SW 1271 (cell line): ENCODE results near the gene CCDC157.
"Not testable (repeated sequence)": the region's sequence is repeated elsewhere in the genome, so short reads cannot be mapped to it uniquely, and the experiment has no call there.

ENCODE experiments used
- DNase-seq, 2 experiments: peaks; one replicate each; lab custom pipeline; 2025; lab: John Stamatoyannopoulos, UW

CCDC157 gene

DNA sequence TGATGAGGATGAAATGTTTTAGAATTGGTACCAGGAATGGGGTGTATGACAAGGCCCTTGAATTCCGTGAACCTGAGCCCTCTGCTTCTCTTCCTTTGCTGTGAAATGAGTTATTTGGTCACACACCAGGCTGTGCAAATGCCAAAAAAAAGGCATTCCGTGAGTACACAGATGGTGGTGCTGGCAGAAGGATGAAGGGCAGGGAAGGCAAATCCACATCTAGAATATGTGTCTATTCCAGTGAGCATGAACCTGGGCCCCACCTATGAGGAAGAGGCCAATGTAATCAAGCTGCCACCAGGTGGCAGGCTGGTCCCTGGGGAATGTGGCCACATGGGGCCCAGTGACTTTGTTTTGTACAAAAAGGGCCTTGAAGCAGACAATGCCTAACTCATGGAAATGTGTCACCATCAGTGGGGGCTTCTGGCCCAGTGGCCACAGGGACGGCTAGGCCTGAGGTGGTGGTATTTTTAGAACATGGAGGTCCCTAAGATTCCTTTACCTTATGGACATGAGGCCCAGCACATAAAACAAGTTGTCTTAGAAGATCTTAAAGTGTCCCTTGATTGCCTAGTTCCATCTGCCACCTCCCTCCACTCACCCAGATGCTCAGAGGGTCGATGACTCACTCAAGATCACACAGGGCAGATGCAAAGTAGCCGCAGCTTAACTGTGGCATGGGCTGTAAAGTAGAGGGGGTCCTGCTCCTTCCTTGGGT, 34.3 kb downstream of the CCDC157 start:
- peak in 1 of 2 experiments; percentile 48 for DNase-seq

DNA sequence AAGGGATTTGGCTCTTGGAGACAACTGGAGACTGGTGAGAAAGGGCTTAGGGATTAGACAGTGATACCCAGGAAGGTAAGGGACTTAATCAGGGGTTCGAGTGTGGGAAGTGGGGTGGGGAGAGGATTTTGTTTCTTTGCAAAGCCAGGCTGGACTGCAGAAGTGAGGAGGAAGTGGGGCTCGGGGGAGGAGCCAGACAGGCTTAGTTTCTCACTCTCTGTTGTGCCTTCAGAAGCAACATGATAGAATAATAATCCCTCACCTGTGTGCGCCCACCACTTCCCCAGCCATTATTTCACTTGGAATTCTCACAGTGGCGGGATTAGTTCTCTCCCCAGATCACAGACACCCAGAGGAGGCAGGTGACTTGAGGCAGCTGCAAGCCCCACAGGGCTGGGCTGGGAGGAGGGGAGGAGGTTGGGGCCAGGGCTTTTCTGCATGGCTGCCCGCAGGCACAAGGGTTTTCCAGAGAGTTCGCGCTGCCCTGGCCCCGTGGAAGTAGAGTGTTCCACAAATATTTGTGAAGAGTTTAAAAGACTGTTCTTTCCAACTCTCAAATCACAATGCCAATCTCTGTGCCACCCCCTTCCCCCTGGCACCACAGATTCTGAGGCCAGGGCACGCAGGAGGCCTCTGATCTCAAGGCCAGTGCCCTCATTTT, 36.0 kb downstream of the CCDC157 start:
- DNase-seq: no peak

DNA sequence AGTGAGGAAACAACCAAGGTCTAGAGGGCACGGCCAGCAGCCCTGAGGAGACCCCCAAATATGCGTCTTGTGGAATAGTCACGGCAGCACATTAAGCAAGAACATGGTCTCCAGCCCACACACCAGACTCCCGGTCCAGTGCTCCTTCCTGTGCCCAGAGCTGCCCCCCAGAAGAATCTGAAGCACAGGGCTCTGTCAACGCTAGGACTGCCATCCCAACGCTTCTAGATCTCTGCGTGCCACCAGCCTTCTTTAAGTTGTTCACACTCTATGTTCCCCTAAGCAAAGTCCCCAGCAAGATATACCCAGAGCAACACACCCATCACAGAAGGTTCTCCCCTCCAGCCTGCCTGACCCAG, 36.5 kb downstream of the CCDC157 start:
- DNase-seq: no peak

DNA sequence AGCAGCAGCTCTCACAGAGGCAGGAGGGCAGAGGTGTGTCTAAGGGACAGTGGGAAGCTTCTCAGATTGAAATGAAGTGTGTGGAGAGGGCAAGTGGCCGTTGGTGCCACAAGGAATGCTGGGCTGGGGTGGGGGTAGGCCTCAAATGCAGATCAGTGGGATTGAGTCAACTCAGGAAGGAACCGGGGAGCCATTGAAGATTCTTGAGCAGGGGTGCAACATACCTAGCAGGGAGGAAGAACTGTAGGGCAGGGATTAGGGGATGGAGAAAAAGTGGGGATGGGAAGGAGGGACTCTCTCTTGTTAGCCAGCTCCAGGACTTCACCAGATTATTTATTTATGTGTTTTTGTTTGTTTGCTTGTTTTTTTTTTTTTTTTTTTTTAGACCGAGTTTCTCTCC, 37.1 kb downstream of the CCDC157 start:
- no peak for DNase-seq

DNA sequence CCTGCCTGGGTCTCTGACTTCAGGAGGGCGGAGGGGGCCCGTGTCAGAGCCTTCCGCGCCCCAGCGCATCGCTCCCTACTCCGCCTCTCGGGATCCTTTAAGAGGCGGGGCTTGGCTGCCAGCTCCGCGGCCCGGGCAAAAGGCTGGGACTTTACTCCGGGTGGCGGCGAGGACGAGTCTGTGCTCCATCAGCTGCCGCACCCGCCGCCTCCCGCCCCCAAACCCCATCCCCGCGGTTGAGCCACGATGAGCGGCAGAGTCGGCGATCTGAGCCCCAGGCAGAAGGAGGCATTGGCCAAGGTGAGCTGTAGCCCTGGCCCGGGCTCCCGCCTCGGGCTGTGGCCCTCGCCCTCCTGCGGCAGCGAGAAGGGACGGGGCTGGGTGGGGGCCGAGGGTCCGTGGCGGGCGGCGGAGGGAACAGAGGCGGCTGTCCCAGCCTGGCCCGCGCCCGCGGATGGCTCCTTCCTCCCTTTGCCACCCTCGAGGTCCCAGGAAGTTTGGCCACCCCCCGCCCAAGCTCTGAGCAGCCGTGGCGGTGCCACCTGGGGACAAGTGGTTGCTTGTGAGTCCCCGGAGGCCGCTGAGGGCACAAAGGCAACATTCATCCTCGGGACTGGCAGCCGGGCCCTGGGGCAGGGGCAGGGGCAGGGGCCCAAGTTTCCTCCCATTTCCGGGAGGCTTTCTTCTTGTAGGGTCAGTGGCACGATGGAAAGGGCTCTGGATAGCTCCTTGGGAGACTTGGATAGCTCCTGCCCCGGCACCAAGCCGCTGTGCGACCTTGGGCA, 40.3 kb downstream of the CCDC157 start, which contains the start of gene SEC14L2:
Gene SEC14L2 (plus strand): TSS at position 148 of the 785 bp plus-strand sequence. CDS start 99 bp downstream, at position 247.
- DNase-seq: peak in 1 of 2 experiments; percentile 53

DNA sequence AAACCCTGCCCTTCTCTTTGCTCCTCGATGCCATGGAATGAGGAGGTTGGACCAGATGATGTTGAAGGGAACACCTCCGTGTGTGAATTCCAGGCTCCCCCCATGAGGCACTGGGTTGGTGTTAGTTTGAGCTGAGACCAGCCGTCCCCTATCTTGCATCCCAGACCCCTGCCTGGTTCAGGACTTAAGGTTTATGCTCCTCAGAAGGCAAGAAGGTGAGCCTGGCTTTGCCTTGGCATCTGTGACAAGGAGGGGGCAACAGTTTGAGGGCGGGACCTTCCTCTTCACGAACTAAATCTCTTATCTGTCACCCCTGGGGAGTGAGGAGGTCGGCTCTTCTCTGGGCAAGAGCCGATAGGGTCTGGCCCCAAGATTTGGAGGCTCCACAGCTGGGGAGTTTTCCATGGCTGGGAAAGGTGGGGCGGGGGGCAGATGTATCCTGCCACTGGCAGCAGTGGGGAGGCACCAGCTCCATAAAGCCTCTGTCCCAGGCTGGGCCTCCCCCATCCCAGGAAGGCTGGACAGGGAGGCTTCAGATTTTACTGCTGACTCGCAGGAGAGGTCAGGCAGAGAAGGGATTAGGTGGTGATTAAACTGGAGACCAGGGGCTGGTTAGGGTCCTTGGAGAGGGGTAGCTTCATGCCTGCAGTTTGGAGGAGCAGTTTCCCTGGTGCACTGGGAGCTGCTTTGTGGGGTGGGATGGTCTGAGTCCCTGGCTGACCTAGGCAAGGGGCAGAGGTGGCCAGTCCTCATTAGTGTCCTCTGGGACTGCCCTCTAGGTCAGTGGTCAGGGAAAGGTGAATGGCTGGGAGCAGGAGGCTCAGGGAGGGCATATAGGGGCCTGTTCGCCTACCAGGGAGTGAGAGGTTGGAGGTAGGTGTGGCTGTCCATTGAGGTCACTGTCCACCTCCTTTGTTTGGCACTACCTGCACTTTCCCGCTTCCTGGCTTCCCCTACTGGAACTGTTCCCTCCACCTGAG, 41.1 kb downstream of the CCDC157 start:
- no peak for DNase-seq

DNA sequence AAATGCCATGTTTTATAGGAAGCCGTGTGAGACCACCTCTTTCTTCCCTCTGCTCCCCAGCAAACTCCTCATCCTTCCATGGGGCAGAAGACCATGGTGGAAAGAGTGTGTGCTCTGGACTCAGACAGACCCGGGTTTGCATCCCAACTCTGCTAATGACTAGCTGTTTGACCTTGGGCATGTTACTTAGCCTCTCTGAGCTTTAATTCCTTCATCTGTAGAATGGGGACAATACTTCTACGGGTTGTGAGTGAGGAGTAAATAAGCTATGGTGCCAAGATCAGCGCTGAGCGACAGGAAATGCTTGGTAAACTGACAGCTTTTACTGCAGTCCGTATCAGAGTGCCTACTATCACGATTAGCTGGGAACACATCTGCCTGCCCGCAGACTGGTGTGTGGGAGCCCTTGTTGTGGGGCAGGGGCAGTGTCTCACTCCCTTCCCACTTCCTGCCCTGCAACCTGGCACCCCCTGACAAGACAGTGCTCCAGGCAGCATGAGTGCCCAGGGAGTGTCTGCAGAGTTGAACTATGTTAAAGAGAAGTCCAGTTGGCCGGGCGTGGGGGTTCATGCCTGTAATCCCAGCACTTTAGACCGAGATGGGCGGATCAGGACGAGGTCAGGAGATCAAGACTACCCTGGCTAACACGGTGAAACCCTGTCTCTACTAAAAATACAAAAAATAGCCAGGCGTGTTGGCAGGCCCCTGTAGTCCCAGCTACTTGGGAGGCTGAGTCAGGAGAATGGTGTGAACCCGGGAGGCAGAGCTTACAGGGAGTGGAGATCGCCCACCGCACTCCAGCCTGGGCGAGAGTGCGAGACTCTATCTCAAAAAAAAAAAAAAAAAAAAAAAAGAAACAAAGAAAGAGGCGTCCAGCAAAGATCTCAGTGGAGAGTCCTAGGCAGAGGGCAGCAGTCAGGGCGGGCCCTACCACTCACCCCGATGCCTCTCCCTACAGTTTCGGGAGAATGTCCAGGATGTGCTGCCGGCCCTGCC, 42.2 kb downstream of the CCDC157 start:
- no peak for DNase-seq

DNA sequence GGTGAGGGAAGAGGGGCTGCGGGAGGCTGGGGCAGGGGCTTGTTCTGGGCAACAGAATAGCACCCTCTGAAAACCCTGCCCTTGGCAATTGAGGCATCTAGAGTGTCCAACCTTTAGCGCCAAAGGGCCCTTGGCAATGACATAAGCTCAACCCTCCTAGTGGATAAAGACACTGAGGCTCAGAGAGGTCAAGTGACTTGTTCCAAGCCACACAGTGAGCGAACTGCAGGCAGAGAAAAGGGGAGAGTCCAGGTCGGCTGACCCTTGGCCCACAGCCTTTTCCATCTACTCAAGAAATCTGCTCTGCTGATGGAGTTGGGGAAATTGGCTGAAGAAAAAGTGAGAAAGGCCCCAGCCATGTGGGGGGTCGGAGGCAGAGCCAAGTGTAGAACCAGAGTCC, 42.9 kb downstream of the CCDC157 start:
- no peak for DNase-seq

DNA sequence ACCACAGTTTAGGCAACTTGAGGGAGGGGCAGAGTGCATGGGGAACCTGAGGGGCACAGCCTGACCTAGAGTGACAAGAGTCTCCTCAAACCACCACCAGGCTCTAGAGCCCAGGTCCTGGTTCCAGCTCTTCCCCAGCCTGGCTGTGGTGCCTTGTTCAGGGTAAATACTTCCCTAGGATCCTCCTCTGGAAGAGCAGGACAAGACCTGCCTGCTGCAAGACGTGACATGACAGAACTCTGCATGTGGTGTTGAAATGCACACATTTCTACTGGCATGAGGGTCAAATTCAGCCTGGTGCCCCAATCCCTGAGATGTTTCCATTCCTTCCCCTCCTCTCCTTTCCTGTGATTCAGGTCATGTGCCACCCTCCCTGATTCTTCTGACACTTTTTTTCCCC, 43.4 kb downstream of the CCDC157 start:
- DNase-seq: no peak

DNA sequence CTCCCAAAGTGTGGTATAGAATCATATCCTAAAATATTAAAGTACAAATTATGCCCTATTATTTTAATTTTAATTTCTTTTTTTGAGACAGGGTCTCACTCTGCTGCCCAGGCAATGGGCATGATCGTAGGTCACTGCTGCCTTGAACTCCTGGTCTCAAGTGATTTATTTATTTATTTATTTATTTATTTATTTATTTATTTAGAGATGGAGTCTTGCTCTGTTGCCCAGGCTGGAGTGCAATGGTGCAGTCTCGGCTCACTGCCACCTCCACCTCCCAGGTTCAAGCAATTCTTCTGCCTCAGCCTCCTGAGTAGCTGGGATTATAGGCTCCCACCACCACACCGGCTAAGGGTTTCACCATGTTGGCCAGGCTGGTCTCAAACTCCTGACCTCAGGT, 44.2 kb downstream of the CCDC157 start:
- not testable (repeated sequence) for DNase-seq

DNA sequence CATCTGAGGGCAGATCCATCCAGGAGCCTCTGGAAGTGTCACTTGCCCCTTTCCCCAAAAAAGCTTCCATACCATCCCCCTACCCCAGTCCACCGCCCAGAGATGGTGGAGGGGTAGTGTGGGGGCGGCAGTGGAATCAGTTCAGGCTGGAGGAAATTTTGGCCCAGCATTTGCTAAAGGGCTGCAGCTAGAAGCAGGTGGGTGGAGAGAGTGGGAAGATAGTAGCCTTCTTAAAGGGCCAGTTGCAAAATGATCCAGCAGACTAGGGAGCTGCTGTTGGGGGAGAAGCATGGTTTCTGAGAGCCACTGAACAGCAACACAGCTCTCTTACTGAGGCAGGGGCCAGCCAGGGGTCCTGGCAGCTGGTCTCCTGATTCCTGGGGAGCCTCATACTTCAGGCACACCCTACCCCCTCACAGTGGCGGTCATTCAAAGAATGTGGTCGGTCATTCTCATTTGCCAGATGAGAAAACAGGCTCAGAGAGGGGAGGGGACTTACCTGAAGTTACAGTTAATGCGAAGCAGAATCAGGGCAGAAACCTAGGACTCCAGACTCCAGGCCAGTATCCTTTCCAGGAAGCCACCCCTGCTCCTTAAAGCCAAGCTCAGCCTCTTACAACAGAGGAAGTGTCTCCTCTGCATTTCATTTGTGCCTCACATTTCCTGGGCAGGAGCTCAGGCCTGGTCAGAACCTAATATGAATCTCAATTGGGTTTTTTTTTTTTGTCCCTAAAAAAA, 45.4 kb downstream of the CCDC157 start:
- no peak for DNase-seq

DNA sequence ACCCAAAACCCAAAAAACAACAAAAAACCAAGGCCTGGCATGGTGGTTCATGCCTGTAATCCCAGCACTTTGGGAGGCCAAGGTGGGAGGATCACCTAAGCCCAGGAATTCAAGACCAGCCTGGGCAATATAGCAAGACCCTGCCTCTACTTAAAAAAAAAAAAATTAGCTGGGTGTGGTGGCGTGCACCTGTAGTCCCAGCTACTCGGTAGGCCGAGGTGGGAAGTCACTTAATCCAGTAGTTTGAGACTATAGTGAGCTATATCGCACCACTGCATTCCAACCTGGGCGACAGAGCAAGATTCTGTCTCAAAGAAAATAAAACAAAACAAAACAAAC, 45.9 kb downstream of the CCDC157 start:
- DNase-seq: not testable (repeated sequence)

DNA sequence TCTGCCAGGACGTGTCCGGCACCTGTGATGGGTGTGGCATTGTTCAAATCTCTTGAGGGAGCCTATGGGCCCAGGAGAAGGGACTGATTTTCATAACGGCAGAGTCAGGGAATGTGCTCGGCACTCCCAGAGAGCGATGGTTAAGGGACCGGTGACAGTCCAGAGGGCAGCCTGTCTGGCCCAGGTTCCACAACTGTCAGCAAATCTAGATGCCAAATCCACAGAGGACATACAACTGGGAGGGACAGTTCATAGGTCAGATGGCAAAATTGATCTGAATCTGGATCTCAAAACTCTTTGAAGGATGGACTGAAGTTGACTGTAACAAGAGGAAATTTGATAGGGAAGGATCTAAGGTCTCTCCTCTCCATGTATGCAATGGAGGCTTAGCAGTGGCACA, 47.5 kb downstream of the CCDC157 start:
- DNase-seq: no peak

DNA sequence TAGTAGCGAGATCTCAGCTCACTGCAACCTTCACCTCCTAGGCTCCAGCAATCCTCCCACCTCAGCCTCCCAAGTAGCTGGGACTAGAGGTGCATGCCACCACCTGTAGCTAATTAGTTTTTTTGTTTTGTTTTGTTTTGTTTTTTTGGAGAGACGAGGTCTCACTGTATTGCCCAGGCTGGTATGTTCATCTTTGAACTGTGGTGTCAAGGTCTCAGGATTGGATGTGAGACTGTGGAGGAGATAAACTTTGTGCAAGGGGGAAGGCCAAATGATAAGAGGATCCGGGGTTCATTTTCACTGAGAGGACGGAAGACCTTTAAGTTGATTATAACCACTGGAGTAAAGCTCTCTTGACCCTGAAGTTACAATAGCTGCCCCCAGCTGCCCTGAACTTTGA, 48.9 kb downstream of the CCDC157 start:
- DNase-seq: no peak

DNA sequence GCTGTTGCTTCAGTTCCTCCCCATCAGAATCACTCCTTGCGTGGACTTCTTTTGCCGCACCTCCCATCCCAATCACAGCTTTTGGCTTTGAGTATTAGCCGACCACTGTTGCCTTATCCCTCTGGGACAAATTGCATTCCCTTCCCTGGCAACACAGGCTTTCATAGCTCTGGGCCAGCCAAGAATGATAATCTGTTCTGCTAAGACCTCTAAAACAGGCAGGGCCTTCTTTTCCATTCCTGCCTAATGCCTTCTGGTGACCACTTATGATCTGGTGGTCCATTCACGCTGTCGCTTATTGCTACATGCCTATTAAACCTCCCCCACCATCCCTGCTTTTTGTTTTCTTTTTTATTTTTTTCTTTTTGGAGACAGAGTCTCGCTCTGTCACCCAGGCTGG, 49.6 kb downstream of the CCDC157 start:
- DNase-seq: no peak

DNA sequence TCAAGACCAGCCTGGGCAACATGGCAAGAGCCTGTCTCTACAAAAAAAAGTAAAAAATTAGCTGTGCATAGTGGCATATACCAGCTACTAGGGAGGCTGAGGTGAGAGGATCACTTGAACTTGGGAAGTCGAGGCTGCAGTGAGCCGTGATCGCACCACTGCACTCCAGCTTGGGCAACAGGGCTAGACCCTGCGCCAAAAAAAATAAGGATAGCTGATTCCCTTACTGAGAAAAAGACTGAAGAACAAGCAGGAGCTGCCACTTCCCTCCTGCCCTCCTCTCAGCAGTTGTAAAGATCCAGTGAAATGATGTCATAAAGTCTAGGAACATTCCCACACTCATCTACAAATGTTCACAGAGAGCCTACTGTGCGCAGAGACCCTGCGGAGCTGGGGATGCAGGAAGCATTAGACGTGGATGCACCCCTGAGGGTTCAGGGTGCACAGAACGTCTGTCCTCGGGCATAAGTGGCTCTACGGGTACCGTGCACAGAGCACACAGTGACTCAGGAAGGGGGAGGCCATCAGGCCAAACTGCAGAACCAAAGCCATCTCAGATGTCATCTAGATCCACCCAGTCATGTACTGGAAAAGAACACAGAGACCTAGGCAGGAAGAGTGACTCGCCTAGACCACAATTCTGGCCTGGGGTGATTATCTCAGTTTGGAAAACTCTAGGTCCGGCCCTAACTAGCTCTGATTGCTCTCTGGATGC, 51.7 kb downstream of the CCDC157 start:
- DNase-seq: peak in 1 of 2 experiments; percentile 27

DNA sequence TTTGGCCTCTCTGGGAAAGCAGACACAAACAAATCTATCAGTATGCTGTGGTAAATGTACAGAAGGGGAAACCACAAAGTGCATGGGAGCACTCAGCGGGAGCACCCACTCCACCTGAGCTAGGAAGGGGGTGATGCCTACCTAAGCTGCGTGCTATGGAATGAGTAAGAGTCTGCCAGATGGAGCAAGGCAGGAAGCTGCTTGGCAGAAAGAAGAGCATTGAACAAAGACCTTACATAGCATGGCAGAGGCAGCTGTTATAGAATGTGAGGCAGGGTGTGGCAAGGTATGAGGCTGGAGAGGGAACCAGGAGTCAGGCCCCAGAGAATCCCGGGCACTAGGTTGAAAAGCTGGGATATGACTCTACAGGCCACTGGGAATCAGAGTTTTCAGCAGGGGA, 55.0 kb downstream of the CCDC157 start:
- DNase-seq: no peak

DNA sequence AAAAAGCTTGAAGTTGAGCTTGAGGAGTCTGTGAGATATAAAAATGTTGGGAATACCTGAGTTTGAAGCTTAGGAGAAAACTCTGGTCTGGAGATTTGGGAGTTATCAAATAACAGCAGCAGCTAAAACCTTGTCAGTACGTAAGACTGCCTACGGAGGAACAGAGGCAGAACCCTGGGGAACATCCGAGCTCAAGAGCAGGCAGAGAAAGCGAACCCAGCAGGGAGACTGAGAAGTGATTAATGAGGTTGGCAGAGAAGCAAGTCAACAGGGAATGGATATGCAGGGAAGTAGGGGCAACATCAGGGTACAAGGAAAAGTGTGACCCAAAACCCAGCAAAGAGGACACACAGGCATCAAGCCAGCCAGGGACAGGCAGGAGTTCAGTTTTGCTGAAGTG, 56.2 kb downstream of the CCDC157 start:
- no peak for DNase-seq
